Eye (tissue), 1 donor: ENCODE data around the gene EPHA6.

ENCODE experiments used
- DNase-seq: peaks from one replicate; pipeline ENCODE4 v3.0.0-alpha.2; 2015

Gene EPHA6

GRCh38 chr3:97293596-97294131 lies 479.3 kb downstream of the EPHA6 start:
- DNase-seq = no peak

GRCh38 chr3:97297032-97297431 lies 482.6 kb downstream of the EPHA6 start:
- no peak for DNase-seq

GRCh38 chr3:97301114-97301513 lies 486.7 kb downstream of the EPHA6 start:
- DNase-seq = no peak

- no peak for DNase-seq
Measured at GRCh38 chr3:97306226-97306625, 491.8 kb downstream of the EPHA6 start.

- no peak for DNase-seq
Measured at GRCh38 chr3:97338375-97338774, 524.0 kb downstream of the EPHA6 start.

- no peak for DNase-seq
Measured at GRCh38 chr3:97340940-97341339, 526.5 kb downstream of the EPHA6 start.

- no peak for DNase-seq
Measured at GRCh38 chr3:97347780-97348179, 533.4 kb downstream of the EPHA6 start.

GRCh38 chr3:97350971-97351370 lies 536.6 kb downstream of the EPHA6 start:
- peak; percentile 4 for DNase-seq

- DNase-seq = no peak
Measured at GRCh38 chr3:97353176-97353575, 538.8 kb downstream of the EPHA6 start.

GRCh38 chr3:97359977-97360376 lies 545.6 kb downstream of the EPHA6 start:
- DNase-seq = no peak

GRCh38 chr3:97360804-97361203 lies 546.4 kb downstream of the EPHA6 start:
- no peak for DNase-seq

GRCh38 chr3:97384583-97384982 lies 570.2 kb downstream of the EPHA6 start:
- no peak for DNase-seq

- DNase-seq = no peak
Measured at GRCh38 chr3:97388774-97389173, 574.4 kb downstream of the EPHA6 start.

- DNase-seq = peak; percentile 37
Measured at GRCh38 chr3:97389936-97390335, 575.5 kb downstream of the EPHA6 start.

GRCh38 chr3:97391167-97391566 lies 576.8 kb downstream of the EPHA6 start:
- DNase-seq = no peak

GRCh38 chr3:97409612-97410011 lies 595.2 kb downstream of the EPHA6 start:
- DNase-seq = no peak

GRCh38 chr3:97421565-97421964 lies 607.2 kb downstream of the EPHA6 start:
- DNase-seq = no peak

GRCh38 chr3:97425002-97425401 lies 610.6 kb downstream of the EPHA6 start:
- DNase-seq = no peak

- DNase-seq = no peak
Measured at GRCh38 chr3:97430601-97431000, 616.2 kb downstream of the EPHA6 start.

GRCh38 chr3:97432914-97433313 lies 618.5 kb downstream of the EPHA6 start:
- DNase-seq = no peak

GRCh38 chr3:97438131-97438530 lies 623.7 kb downstream of the EPHA6 start:
- DNase-seq = no peak

- DNase-seq = no peak
Measured at GRCh38 chr3:97439373-97439772, 625.0 kb downstream of the EPHA6 start.

- DNase-seq = no peak
Measured at GRCh38 chr3:97464035-97464434, 649.6 kb downstream of the EPHA6 start.

GRCh38 chr3:97470481-97470880 lies 656.1 kb downstream of the EPHA6 start:
- DNase-seq = no peak

- no peak for DNase-seq
Measured at GRCh38 chr3:97479740-97480139, 665.3 kb downstream of the EPHA6 start.
